ENCODE results near the gene PITPNM1.
"Not testable (repeated sequence)": the region's sequence is repeated elsewhere in the genome, so short reads cannot be mapped to it uniquely, and the experiment has no call there.

GRCh38 chr11:67477344-67478050 is 27.7 kb downstream of the PITPNM1 start:
- not testable (repeated sequence) for TF ChIP-seq CTCF, POLR2A (IDR thresholded peaks at IDR 0.05)
